Measurements from ENCODE around the gene PRKCG.

DNA sequence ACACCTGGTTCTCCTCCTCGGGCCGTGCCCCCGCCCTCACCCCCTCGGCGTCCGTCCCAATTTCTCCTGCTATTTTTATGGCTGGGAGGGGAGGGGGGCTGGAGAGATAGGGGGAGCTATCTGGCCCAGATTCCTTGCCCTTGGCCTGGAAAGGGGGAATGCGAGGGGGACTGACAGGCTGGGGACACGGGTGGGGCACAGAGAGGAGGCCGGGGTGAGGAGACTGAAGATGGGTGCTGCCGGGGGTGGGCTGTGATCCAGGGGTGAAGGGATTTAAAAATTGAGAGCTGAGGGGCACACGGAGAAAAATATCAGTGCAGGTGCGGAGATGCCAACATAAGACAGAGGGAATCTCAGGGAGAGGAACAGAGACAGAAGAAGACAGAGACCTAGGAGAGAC lies 2.3 kb downstream of the PRKCG start:
- TF ChIP-seq EZH2phosphoT487 (IDR thresholded peaks at IDR 0.05; ENCODE audit: insufficient read depth, low read depth) (no peak), EZH2 (IDR thresholded peaks at IDR 0.05; ENCODE audit: insufficient read depth, poor library complexity, severe bottlenecking) (no peak)

All from GM23248 (cell line).